Measurements from ENCODE around the gene ZC3H18.

The ZC3H18 gene

DNA sequence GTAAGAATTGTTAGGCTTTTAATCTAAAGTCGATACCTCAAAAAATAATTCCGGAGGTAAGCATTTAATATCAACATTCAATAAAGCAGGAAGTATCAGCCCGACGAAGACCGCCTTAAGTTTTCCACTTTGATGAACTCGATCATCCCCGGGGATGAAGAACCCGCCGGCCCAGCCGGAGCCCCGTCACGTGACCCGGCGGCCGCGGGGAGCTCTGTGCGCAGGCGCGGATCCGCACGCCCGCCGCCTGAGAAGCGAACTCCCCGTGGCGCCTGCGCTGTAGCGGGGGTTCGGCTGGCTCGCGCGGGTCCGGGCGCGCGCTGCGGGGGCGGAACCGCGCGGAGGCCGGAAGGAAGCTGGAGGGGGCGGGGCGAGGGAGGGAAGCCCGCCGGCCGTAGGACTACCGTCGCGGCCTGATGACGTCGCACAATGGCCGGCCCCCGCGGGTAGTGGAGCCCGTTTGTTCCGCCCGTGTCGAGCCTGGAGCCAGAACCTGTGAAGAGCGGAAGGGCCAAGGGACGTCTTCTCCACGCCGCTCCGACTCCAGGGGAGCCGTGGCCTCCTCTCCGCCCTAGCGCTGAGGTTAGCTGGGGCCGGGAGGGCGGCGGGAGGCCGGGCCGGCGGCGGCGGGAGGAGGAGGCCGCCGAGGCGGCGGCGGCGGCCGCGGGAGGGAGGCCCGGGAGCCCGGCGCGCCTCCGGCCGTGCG lies at the start of gene ZC3H18:
Gene ZC3H18, plus strand, starts transcription at position 419 of the 706 bp plus-strand sequence. CDS start 6,721 bp downstream, outside the sequence.
- DNase-seq, result peak; percentile 98 to 99

GRCh38 chr16:88521674-88522073 lies 48.5 kb upstream of the ZC3H18 start:
- DNase-seq, result no peak

DNA sequence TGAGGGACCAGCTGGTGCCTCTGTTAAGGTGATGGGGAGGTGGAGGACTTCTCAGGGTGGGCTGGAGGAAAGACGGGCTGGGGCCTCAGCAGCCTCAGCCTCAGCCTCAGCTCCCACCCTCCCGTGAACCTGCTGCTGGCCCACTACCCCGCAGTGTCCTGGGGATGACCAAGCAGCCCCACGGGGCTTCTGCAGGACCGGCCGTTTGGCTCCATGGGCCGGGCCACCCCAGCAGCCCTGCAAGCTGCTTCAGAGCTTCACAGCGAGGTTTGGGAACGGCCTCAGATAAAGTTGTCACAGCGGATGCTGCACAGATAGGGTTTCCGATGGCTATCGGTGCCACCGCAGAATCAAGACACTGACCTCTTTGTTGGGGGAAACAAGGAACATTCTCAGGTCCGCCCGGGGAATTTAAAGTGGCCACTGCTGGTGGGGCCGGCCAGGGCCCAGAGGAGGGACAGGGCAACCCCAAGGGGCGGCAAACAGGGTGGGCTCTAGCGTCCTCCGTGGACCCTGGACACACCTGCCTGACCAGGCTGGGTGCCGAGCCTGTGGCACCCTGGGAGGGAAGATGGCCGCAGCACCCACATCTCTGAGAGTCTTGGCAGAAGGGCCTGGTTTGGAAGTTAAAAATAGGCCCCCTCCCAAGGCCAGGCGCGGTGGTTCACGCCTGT lies 47.8 kb upstream of the ZC3H18 start:
- DNase-seq, result no peak

DNA sequence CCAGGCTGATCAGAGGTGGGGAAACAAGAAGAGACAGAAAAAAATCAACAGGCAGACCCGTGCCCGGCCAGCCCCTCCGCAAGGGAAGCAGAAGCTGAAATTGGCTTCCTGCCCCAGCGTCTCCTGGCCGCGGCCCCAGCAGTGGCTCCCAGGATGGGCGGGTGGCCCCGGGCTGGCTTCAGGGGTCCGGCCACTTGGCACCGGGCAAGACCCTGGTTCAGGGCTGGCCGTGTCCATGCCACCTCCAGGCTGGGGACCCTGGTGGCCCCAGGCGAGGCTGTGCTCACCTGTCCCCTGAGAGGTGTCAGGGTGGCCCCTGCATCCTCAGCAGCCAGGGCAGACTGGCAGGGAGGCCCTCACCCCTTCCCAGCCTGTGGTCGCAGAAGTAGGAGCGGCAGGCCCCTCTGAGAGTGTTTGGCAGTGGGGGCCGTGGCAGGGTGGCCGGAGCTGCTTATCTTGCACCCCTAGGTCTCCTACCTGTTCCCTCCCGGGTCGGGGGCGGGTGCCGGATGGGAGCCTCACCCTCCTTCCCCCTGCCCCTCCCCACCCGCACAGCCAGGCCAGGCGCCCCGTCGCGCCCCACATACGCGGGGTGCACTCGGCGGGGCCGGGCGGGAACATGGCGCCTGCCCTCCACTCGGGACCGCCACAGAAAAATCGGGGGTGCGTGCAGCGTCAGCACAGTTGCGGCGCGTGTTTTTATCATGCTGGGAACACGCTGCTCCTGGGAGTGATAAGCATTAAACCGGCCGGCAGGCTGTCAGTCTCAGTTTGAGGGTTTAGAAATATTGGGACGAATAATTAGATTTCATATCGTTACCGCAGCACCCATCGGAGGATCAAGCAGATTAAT lies 46.7 kb upstream of the ZC3H18 start:
- DNase-seq, result no peak

DNA sequence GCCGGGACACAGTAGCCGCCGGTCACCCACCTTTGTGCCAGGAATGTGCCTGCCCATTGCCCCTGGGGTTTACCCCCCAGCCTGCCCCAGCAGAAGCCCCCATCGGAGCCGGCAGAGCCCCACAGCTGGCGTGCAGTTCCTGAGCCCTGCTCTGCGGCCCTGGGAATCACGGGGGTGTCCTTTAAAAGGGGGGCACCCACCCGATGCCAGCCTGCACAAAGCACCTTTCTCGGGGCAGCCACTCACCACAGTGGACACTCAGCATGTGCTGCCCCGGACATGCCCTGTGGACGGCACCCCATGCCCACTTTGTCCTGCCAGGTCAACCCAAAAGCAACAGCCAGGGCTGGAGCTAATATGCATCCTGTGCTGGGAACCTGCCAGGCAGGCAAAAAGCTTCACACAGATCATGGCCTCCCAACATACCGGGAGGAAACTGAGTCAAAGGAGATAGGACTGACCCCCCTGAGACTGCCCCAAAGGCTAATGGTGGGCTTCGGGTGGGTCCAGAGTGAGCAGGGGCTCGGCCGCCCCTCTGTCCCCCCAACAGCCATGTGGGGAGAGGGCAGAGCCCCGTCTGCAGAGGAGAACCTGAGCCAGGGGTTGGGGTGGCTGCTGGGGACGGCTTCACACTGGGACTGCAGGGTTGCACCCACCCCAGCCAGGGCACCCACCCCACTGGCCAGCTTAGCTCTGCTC lies 45.8 kb upstream of the ZC3H18 start:
- DNase-seq, result no peak

GRCh38 chr16:88524973-88525662 lies 45.1 kb upstream of the ZC3H18 start:
- no peak for DNase-seq

- DNase-seq, result no peak
These were observed 44.6 kb upstream of the ZC3H18 start for GRCh38 chr16:88525663-88525990.

GRCh38 chr16:88526008-88526905 lies 43.9 kb upstream of the ZC3H18 start:
- no peak for DNase-seq

DNA sequence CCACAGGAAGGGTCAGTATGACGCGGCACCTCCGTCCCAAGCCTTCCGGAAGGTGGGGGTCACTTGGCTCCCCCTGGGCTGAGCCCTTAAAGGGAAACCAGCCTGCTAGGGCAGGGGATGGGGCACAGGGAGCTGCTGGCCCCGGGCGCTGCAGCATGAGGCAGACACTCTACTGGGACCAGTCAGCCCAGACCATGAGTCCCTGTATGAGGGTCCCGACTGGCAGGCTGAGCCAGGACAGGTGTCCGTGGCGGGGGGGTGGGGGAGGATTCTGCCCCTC lies 43.4 kb upstream of the ZC3H18 start:
- no peak for DNase-seq

DNA sequence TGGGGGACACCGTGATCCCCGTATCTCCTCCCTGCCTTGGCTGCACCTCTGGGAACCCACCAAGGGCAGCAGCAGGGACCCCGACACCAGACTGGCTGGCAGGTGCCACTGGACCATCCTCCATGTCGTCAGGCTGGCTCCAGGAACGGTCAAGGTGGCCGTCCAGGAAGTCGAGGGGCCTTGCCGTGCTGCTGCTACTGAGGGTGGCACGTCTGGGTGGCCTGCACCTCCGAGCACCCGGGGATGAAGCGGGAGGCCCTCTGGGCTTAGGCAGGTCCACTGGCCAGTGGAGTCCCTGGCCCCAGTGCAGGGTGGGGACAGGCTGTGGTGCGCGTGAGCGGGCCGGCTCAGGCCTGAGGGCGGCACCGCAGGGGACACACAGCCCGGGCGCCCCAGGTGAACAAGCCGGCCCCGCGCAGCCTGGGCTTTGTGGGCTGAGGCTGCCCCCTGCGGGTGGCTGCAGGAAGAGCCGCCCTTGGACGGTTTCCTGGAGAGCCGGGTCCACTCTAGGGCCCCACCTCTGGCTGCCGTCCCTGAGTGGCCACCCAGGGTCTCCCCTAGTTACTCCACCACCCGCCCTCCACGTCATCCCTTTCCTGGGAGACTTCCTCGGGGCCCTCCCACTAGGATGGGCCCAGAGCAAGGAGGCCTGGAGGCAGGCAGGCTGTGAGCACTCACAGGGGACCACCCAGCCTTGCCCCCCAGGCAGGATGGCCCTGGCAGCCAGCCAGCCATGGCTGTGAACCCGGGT lies 42.8 kb upstream of the ZC3H18 start:
- peak; percentile 63 to 70 for DNase-seq

DNA sequence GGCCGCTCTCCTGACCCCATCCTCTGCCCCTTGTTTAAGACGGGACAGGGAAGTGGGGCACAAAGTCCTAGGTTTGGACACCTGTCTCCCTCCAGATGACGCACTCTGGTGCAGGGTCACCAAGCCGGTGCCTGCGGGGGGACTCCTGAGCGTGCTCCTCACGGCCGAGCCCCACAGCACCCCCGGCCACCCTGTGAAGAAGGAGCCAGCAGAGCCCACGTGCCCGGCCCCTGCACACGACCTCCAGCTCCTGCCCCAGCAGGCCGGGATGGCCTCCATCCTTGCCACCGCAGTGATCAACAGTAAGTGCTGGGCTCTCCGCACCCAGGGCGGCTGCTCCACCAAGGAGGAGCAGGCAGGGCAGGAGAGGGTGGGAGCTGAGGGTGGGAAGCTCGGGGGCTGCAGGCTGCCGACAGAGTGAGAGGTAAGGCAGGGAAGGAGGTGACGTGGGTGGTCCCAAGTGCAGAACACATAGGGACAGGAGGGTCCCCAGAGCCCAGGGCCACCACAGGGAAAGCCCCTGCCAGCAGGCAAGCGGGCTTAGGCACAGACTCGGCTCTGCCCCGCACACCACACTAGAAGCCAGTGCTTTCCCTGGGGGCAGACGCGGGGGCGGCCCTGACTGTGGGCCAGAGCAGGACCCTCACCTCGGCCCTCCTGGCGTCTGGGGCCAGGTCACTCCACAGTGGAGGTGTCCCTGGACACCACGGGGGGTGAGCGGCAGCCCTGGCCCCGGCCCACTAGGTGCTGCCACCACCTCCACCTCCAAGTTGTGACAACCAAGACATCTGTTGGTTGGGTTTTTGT lies 42.1 kb upstream of the ZC3H18 start:
- DNase-seq, result no peak

DNA sequence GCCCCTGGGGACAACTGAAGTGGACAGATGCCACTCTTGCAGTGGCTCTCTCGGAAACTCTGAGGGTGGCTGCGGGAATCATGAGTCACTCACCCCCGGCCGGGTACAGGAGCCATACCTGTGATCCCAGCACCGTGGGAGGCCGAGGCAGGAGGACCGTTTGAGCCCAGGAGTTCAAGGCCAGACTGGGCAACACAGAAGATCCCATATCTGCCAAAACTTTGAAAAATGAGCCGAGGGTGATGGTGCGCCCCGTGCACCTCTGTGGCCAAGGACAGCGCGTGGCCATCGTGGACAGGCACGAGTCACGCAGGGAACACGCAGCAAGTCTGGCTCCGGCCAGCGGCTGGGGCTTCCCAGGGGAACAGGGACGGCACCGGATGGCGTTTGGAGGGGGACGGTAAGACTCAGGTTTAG lies 41.3 kb upstream of the ZC3H18 start:
- no peak for DNase-seq

DNA sequence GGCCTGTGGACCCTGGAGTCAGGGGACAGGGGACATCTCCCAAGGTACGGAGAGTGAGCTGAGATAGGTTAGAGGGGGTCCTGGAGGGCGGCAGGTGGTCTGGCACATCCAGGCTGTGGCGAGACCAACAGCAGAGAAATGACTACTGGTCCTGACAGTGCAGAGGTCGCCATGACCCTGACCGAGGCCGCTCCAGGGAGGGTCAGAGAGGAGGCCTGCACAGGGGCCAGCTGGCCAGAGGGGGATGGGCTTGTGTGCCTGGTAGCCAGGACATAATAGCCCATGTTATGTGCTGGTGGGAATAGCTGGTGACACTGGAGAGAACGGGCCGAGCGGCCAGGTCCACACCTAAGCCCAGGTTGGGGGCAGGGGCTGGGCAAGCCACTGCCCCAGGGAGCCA lies 40.6 kb upstream of the ZC3H18 start:
- no peak for DNase-seq

GRCh38 chr16:88530051-88530857 lies 39.9 kb upstream of the ZC3H18 start:
- DNase-seq, result no peak

- no peak for DNase-seq
These were observed 39.4 kb upstream of the ZC3H18 start for GRCh38 chr16:88530858-88531203.

GRCh38 chr16:88531346-88531745 lies 38.9 kb upstream of the ZC3H18 start:
- no peak for DNase-seq

- no peak for DNase-seq
These were observed 38.2 kb upstream of the ZC3H18 start for GRCh38 chr16:88531931-88532433.

DNA sequence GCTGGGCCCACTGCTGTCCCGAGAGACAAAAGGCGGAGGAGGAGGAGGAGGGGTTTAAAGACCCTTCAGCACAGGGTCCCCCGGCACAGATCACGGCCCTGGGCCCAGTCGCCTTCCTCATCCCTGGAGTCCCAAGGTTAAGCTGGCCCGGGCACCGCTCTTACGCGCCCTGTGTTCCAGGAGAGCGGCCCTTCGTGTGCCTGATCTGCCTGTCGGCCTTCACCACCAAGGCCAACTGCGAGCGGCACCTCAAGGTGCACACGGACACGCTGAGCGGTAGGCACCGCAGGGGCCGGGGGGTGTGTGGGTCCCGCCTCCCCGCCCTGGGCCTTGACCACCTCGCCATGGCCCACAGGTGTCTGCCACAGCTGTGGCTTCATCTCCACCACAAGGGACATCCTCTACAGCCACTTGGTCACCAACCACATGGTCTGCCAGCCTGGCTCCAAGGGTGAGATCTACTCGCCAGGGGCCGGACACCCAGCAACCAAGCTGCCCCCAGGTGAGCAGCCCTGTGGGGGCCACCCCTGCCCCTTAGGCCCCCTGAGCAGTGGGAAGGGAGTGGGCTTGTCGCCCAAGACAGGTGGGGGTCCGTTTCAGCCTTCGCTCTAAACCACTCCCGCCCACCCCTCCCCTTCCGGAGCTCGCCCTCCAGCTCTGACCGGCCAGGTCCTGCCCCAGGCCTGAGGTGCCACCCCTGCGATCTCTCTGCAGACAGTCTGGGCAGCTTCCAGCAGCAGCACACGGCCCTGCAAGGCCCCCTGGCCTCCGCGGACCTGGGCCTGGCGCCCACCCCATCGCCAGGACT lies 37.6 kb upstream of the ZC3H18 start:
- no peak for DNase-seq
